Uterus (tissue), 2 donors: Measurements from ENCODE around the gene SRGAP2B.
"Not testable (repeated sequence)": the region's sequence is repeated elsewhere in the genome, so short reads cannot be mapped to it uniquely, and the experiment has no call there.

Experiments
- POLR2A ChIP-seq, 2 donors: fragments of 450-650 bp; IDR thresholded peaks; one replicate each; pipeline ENCODE4 v1.6.1; 2016; ENCODE audit warnings: antibody characterized with exemption in 2 of 2, mild to moderate bottlenecking in 1 of 2, moderate library complexity in 1 of 2
- TF ChIP-seq, protein P1 (sequence below), 4 experiments: fragments of 200-600 bp in 2 of 4; fragments of 450-650 bp in 2 of 4; sonication (generic) in 2 of 4; IDR thresholded peaks; one replicate each; pipeline ENCODE4 v1.5.1; 2016 to 2019; ENCODE audit warnings: antibody characterized with exemption in 4 of 4, mild to moderate bottlenecking in 2 of 4, moderate library complexity in 1 of 4

GRCh38 chr1:145123062-145123395 lies 27.9 kb upstream of the SRGAP2B start:
- TF ChIP-seq, protein P1, sequence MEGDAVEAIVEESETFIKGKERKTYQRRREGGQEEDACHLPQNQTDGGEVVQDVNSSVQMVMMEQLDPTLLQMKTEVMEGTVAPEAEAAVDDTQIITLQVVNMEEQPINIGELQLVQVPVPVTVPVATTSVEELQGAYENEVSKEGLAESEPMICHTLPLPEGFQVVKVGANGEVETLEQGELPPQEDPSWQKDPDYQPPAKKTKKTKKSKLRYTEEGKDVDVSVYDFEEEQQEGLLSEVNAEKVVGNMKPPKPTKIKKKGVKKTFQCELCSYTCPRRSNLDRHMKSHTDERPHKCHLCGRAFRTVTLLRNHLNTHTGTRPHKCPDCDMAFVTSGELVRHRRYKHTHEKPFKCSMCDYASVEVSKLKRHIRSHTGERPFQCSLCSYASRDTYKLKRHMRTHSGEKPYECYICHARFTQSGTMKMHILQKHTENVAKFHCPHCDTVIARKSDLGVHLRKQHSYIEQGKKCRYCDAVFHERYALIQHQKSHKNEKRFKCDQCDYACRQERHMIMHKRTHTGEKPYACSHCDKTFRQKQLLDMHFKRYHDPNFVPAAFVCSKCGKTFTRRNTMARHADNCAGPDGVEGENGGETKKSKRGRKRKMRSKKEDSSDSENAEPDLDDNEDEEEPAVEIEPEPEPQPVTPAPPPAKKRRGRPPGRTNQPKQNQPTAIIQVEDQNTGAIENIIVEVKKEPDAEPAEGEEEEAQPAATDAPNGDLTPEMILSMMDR (IDR thresholded peaks at IDR 0.05), result not testable (repeated sequence)
- TF ChIP-seq POLR2A (IDR thresholded peaks at IDR 0.05), result not testable (repeated sequence)
